Stimulated activated CD8-positive, alpha-beta memory T cell treated with anti-CD3 and anti-CD28 coated beads, Interleukin-7, amount 100 ng/mL, for 4 hours (primary cell): ENCODE results near the gene RGS16.
A peak's percentile ranks its signal among the peaks of the same experiment; 100 is the strongest.

Experiments
- DNase-seq, 2 donors: peaks; one replicate each; pipeline ENCODE4 v3.0.0-alpha.2; 2020; ENCODE audit warnings: low read depth in 2 of 2

The RGS16 gene

GRCh38 chr1:182629499-182630096 is 25.4 kb upstream of the RGS16 start:
- DNase-seq = peak; percentile 58 to 73

- DNase-seq = no peak
Observed at GRCh38 chr1:182629080-182629479, 24.9 kb upstream of the RGS16 start.

GRCh38 chr1:182628657-182629056 is 24.5 kb upstream of the RGS16 start:
- DNase-seq = no peak

- no peak for DNase-seq
Observed at GRCh38 chr1:182627622-182628021, 23.4 kb upstream of the RGS16 start.

GRCh38 chr1:182626527-182626926 is 22.3 kb upstream of the RGS16 start:
- no peak for DNase-seq

GRCh38 chr1:182625719-182626504 is 21.7 kb upstream of the RGS16 start:
- no peak for DNase-seq

- no peak for DNase-seq
Observed at GRCh38 chr1:182625024-182625423, 20.8 kb upstream of the RGS16 start.

- no peak for DNase-seq
Observed at GRCh38 chr1:182624577-182624976, 20.4 kb upstream of the RGS16 start.

- no peak for DNase-seq
Observed at GRCh38 chr1:182622901-182623528, 18.8 kb upstream of the RGS16 start.

- no peak for DNase-seq
Observed at GRCh38 chr1:182621906-182622305, 17.7 kb upstream of the RGS16 start.

GRCh38 chr1:182620924-182621585 is 16.9 kb upstream of the RGS16 start:
- no peak for DNase-seq

- DNase-seq = no peak
Observed at GRCh38 chr1:182617734-182618351, 13.7 kb upstream of the RGS16 start.

GRCh38 chr1:182617014-182617429 is 12.8 kb upstream of the RGS16 start:
- DNase-seq = no peak

- peak; percentile 75 to 82 for DNase-seq
Observed at GRCh38 chr1:182616130-182617013, 12.2 kb upstream of the RGS16 start.

- no peak for DNase-seq
Observed at GRCh38 chr1:182615468-182616129, 11.4 kb upstream of the RGS16 start.

GRCh38 chr1:182614796-182615454 is 10.7 kb upstream of the RGS16 start:
- DNase-seq = peak; percentile 35 to 64

- DNase-seq = no peak
Observed at GRCh38 chr1:182611787-182612186, 7.6 kb upstream of the RGS16 start.

GRCh38 chr1:182611326-182611725 is 7.1 kb upstream of the RGS16 start:
- no peak for DNase-seq

GRCh38 chr1:182610606-182611194 is 6.5 kb upstream of the RGS16 start:
- DNase-seq = no peak
